ENCODE data around the gene SLC38A8.

- TF ChIP-seq CTCF (IDR thresholded peaks at IDR 0.05; ENCODE audit: low read depth, low read length) (no peak), POLR2A (IDR thresholded peaks at IDR 0.05; ENCODE audit: extremely low read depth, insufficient read length) (no peak), MAX (IDR thresholded peaks at IDR 0.05; ENCODE audit: low read depth, low read length) (no peak)
These were observed 12.8 kb upstream of the SLC38A8 start for GRCh38 chr16:84055366-84055765.
